ENCODE data around the gene GSTM5. TPM values are rescaled to one million over a fixed set of nuclear protein-coding genes. Genes with fewer than 3 reads are reported as not detected.
A peak's percentile ranks its signal among the peaks of the same experiment; 100 is the strongest.

The GSTM5 gene
- total and polyA plus RNA-seq, 2 of the 13 experiments (the other 11 are each of a cell fraction or from before 2014, with no cell fraction given) = not detected

DNA sequence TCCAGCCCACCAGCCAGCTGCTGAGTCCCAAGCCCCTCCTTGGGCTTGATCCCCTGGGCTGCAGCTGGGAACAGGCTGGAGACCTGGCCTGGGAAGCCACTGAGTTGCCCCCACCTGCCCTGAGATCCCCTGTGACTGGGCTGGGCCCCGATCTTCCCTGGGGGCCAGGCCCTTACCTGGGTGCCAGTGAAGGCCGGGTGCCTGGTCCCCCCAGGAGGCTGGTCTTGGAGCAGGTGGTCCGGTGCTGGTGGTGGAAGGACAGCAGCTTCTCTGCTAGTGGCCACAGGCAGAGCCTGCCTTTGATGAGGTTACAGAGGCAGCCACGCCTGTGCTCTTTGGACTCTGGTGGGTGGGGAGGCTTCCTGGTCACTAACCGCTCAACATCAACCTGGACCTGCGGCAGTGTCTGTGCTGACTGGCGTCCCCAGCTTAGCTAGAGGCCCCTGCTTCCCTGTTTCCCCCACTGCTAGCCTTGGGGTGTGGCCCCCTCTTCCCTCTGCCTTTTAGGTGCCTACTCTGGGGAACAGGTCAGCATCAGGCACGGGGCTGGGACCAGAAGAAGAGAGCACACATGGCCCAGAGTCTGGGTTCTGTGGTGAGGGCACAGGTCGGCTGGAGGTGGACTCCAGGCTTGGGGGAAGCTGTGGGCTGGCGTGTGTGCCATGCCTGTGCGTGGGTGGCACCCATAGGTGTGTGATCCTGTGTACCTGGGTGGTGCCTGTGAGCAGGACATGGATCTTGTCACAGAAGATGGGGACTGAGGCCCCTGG is 51.8 kb downstream of the GSTM5 start, which contains the start of gene EPS8L3 (continued):
- TF ChIP-seq KDM6A (CRISPR knock-in tag; IDR thresholded peaks at IDR 0.05; ENCODE audit: low read depth) (peak; percentile 58; the same call in 1 of the 2 replicates), ZNF773 (CRISPR knock-in tag; IDR thresholded peaks at IDR 0.05; ENCODE audit: borderline replicate concordance) (no peak), FOXO1 (CRISPR knock-in tag; IDR thresholded peaks at IDR 0.05) (peak; percentile 67), ZNF644 (CRISPR knock-in tag; IDR thresholded peaks at IDR 0.05; ENCODE audit: low read depth) (peak; percentile 48; the same call in 1 of the 2 replicates), HCFC1 (IDR thresholded peaks at IDR 0.05; ENCODE audit: low read depth, low read length) (no peak), HMG20A (CRISPR knock-in tag; IDR thresholded peaks at IDR 0.05; ENCODE audit: borderline replicate concordance) (peak; percentile 77; the same call in 1 of the 2 replicates), ZNF567 (CRISPR knock-in tag; IDR thresholded peaks at IDR 0.05; ENCODE audit: borderline replicate concordance) (peak; percentile 92; the same call in 1 of the 2 replicates), GZF1 (CRISPR knock-in tag; IDR thresholded peaks at IDR 0.05) (peak; percentile 59; the same call in 1 of the 2 replicates), XRCC5 (optimal IDR thresholded peaks at IDR 0.05; ENCODE audit: low read length) (peak; percentile 87), ZBTB49 (CRISPR knock-in tag; IDR thresholded peaks at IDR 0.05; ENCODE audit: borderline replicate concordance) (no peak), ZNF883 (CRISPR knock-in tag; IDR thresholded peaks at IDR 0.05; ENCODE audit: not compliant biosample characterization) (no peak), HMGXB3 (CRISPR knock-in tag; IDR thresholded peaks at IDR 0.05; ENCODE audit: borderline replicate concordance) (peak; percentile 58; the same call in 1 of the 2 replicates), PAX8 (CRISPR knock-in tag; IDR thresholded peaks at IDR 0.05; ENCODE audit: borderline replicate concordance) (no peak), HNF4G (IDR thresholded peaks at IDR 0.05; ENCODE audit: borderline replicate concordance, low read depth, low read length) (peak; percentile 90; the same call in 1 of the 2 replicates), HNF4G (CRISPR knock-in tag; IDR thresholded peaks at IDR 0.05; ENCODE audit: borderline replicate concordance, low read depth) (peak; percentile 95), SIN3A (IDR thresholded peaks at IDR 0.05; ENCODE audit: borderline replicate concordance, low read depth, low read length) (peak; percentile 79; the same call in 1 of the 2 replicates), ZNF772 (CRISPR knock-in tag; IDR thresholded peaks at IDR 0.05) (peak; percentile 92), ZBTB26 (CRISPR knock-in tag; IDR thresholded peaks at IDR 0.05; ENCODE audit: borderline replicate concordance) (no peak), RAD21 (CRISPR knock-in tag; IDR thresholded peaks at IDR 0.05) (no peak)
- TF ChIP-seq, protein P1, sequence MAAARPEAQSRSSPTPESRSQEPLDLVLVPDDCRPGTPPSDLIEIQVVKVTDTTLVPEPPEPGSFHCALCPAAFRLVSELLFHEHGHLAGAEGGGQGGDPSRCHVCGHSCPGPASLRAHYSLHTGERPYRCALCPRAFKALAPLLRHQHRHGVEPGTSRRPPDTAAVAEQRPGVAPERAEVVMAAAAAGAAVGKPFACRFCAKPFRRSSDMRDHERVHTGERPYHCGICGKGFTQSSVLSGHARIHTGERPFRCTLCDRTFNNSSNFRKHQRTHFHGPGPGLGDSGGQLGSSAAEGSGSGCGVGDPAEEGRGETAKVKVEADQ (CRISPR knock-in tag; IDR thresholded peaks at IDR 0.05; ENCODE audit: borderline replicate concordance) = no peak

Measured in HepG2 (cell line).